Measurements from ENCODE around the gene RELB. TPM values are rescaled to one million over a fixed set of nuclear protein-coding genes. Genes with fewer than 3 reads are reported as not detected.
A peak's percentile ranks its signal among the peaks of the same experiment; 100 is the strongest.

Gene RELB
- total and polyA plus RNA-seq, 9 of the 15 experiments (the other 6 are each of a cell fraction or from before 2014, with no cell fraction given) = 0.15 to 1.1 (median 0.28) TPM; not detected in 2

- TF ChIP-seq ATF6 (CRISPR knock-in tag; IDR thresholded peaks at IDR 0.05) (no peak), NFE2 (IDR thresholded peaks at IDR 0.05; ENCODE audit: low read depth) (no peak), ARNT (IDR thresholded peaks at IDR 0.05) (peak in 1 of 2 experiments; percentile 13; a peak in 1 of 4 replicates), BCOR (IDR thresholded peaks at IDR 0.05) (peak; percentile 91), CREM (IDR thresholded peaks at IDR 0.05; ENCODE audit: low read depth) (no peak), OTX1 (CRISPR knock-in tag; IDR thresholded peaks at IDR 0.05) (no peak), TCFL5 (CRISPR knock-in tag; conservative IDR thresholded peaks at IDR 0.05) (no peak), SMARCA5 (IDR thresholded peaks at IDR 0.05) (no peak), SREBF2 (CRISPR knock-in tag; IDR thresholded peaks at IDR 0.05) (no peak), ZNF274 (IDR thresholded peaks at IDR 0.05; ENCODE audit: borderline replicate concordance, low read depth, low read length) (no peak), NFRKB (IDR thresholded peaks at IDR 0.05; ENCODE audit: low read depth) (0 out of 2 replicates have a peak, but pooled peaks have one; percentile 11), SRSF3 (IDR thresholded peaks at IDR 0.05; ENCODE audit: insufficient read depth, low read length) (no peak), HMBOX1 (IDR thresholded peaks at IDR 0.05) (no peak), STAT5A (IDR thresholded peaks at IDR 0.05; ENCODE audit: borderline replicate concordance, low read length) (no peak)
- TF ChIP-seq, protein P1, sequence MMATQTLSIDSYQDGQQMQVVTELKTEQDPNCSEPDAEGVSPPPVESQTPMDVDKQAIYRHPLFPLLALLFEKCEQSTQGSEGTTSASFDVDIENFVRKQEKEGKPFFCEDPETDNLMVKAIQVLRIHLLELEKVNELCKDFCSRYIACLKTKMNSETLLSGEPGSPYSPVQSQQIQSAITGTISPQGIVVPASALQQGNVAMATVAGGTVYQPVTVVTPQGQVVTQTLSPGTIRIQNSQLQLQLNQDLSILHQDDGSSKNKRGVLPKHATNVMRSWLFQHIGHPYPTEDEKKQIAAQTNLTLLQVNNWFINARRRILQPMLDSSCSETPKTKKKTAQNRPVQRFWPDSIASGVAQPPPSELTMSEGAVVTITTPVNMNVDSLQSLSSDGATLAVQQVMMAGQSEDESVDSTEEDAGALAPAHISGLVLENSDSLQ (IDR thresholded peaks at IDR 0.05) = no peak
- TF ChIP-seq, protein P2, sequence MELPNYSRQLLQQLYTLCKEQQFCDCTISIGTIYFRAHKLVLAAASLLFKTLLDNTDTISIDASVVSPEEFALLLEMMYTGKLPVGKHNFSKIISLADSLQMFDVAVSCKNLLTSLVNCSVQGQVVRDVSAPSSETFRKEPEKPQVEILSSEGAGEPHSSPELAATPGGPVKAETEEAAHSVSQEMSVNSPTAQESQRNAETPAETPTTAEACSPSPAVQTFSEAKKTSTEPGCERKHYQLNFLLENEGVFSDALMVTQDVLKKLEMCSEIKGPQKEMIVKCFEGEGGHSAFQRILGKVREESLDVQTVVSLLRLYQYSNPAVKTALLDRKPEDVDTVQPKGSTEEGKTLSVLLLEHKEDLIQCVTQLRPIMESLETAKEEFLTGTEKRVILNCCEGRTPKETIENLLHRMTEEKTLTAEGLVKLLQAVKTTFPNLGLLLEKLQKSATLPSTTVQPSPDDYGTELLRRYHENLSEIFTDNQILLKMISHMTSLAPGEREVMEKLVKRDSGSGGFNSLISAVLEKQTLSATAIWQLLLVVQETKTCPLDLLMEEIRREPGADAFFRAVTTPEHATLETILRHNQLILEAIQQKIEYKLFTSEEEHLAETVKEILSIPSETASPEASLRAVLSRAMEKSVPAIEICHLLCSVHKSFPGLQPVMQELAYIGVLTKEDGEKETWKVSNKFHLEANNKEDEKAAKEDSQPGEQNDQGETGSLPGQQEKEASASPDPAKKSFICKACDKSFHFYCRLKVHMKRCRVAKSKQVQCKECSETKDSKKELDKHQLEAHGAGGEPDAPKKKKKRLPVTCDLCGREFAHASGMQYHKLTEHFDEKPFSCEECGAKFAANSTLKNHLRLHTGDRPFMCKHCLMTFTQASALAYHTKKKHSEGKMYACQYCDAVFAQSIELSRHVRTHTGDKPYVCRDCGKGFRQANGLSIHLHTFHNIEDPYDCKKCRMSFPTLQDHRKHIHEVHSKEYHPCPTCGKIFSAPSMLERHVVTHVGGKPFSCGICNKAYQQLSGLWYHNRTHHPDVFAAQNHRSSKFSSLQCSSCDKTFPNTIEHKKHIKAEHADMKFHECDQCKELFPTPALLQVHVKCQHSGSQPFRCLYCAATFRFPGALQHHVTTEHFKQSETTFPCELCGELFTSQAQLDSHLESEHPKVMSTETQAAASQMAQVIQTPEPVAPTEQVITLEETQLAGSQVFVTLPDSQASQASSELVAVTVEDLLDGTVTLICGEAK (IDR thresholded peaks at IDR 0.05) = no peak
- TF ChIP-seq, protein P2 (CRISPR knock-in tag; IDR thresholded peaks at IDR 0.05) = no peak
Observed at GRCh38 chr19:45078390-45079062, 77.3 kb downstream of the RELB start (continued).

Measured in K562 (cell line).